WTC11 (cell line): ENCODE results near the gene EIF2S1.

Source experiments
- CBFB ChIP-seq: sonication (generic); formaldehyde crosslinking; IDR thresholded peaks from 2 replicates; pipeline ENCODE4 v1.8.1; 2022; ENCODE audit warnings: mild to moderate bottlenecking, low read depth, missing genetic modification reagents
- CTCF ChIP-seq: fragments of 200-600 bp; IDR thresholded peaks from 2 replicates; pipeline ENCODE4 v1.8.0; 2022; ENCODE audit warnings: antibody characterized with exemption
- NR3C1 ChIP-seq: sonication (generic); formaldehyde crosslinking; conservative IDR thresholded peaks from 2 replicates; pipeline ENCODE4 v1.8.1; 2023; ENCODE audit warnings: low read depth, mild to moderate bottlenecking, missing genetic modification reagents
- USF2 ChIP-seq: sonication (generic); formaldehyde crosslinking; IDR thresholded peaks from 2 replicates; pipeline ENCODE4 v1.8.1; 2023; ENCODE audit warnings: mild to moderate bottlenecking, missing genetic modification reagents, moderate library complexity
- TF ChIP-seq, protein P1 (sequence below): sonication (generic); formaldehyde crosslinking; IDR thresholded peaks from 2 replicates; pipeline ENCODE4 v1.8.0; 2022; ENCODE audit warnings: mild to moderate bottlenecking, missing genetic modification reagents

DNA sequence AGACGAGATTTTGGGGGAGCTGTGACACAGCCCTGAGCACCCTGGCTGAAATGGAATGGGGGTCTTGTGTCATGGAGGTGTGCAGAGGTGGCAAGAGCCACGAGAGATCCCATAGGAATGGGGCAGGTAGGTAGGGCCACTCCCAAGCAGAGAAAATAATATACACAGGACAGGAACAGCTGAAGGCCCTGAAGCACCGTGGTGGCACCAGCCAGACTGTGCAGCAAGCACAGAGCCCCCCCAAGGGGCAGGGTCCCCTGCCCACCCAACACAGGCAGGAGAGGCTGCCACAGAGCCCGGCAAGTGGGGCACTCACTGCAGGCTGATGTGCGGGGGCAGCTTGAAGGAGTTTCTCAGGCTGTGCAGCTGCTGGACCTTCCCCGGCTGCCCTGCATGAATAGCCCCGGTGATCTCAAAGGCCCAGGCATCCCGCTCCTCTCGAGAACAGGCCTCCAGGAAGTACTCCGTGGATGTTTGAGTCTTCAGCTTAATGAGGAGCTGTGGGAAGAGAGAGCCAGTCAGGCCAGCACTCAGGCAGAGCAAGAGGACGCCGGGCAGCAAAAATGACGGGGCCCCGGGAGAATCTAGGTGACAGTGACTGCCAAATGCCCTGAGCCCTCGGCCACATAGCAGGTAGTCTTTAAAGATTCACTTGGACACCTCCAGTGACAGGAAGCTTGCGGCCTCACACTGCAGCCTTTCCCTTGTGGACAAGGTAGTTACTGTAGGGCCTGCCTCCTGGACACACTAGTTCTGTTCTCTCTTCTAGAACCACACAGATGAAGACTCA lies 35.2 kb downstream of the EIF2S1 start:
- no peak for TF ChIP-seq CTCF
- TF ChIP-seq NR3C1 (CRISPR knock-in tag): no peak
- no peak for TF ChIP-seq USF2 (CRISPR knock-in tag)
- TF ChIP-seq, protein P1, sequence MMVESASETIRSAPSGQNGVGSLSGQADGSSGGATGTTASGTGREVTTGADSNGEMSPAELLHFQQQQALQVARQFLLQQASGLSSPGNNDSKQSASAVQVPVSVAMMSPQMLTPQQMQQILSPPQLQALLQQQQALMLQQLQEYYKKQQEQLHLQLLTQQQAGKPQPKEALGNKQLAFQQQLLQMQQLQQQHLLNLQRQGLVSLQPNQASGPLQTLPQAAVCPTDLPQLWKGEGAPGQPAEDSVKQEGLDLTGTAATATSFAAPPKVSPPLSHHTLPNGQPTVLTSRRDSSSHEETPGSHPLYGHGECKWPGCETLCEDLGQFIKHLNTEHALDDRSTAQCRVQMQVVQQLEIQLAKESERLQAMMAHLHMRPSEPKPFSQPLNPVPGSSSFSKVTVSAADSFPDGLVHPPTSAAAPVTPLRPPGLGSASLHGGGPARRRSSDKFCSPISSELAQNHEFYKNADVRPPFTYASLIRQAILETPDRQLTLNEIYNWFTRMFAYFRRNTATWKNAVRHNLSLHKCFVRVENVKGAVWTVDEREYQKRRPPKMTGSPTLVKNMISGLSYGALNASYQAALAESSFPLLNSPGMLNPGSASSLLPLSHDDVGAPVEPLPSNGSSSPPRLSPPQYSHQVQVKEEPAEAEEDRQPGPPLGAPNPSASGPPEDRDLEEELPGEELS (CRISPR knock-in tag): no peak
- no peak for TF ChIP-seq CBFB (CRISPR knock-in tag)
